A204.1 (cell line): Measurements from ENCODE around the gene CCDC117.
"Not testable (repeated sequence)": the region's sequence is repeated elsewhere in the genome, so short reads cannot be mapped to it uniquely, and the experiment has no call there.

Experiments
- FAIRE-seq: peaks from 2 replicates; lab custom pipeline; 2012; peaks lifted over from hg19 to GRCh38; lab: Jason Lieb, UNC

The CCDC117 gene

DNA sequence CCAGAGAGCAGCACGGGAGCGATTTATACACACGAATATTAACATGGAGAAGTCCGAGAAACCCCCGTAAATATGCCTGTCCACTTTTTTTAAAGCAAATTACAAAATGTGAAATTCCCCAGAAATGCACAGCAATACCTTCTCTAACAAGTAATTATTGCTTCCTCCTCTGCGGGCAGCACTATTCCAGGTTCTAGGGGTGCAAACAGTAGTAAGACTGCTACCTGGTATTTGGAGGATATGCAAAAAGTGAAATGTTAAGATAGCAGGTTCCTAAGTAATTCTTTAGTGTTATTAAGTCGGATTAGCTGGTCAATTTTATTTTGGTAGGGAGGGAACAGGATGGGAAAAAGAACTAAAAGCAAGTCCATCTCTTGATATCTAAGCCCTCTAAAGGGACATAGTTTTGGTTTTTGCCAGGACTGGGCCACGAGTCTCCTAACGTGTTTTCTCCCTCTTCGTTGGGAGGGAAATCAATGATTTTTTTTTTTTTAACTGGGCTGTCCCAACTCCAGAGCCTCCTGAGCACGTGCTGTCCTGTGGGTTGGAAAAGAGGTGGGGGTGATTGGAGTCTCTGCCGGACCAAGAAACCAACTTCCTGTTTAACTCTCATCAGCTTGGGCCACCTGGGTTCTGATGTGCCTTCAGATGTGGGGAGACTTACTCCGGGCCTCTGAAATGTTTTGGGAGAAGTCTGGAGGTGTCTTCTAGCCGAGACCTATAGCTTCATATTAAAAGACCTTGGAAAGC lies 29.5 kb downstream of the CCDC117 start:
- no peak for FAIRE-seq

DNA sequence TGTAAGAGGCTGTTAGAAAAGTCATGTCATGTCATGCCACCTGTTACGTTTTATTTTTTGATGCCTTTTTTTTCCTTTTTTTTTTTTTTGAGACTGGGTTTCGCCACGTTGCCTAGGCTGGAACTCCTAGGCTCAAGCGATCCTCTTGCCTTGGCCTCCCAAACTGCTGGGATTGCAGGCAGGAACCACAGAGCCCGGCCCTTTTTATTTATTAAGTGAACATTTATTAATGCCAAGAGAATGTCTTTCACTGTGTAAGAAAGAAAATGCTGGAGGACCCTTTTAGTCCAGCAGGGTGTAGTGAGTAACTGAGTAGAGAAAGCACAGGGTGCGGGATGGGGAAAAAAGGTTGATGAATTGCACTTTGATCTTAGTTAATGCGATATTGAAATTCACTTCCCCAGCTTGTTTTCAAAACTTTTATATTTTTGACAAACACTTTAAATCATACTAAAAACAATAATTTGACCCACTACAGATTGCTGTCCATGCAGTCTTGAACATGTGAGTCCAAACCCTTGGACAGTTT lies 30.2 kb downstream of the CCDC117 start:
- no peak for FAIRE-seq

DNA sequence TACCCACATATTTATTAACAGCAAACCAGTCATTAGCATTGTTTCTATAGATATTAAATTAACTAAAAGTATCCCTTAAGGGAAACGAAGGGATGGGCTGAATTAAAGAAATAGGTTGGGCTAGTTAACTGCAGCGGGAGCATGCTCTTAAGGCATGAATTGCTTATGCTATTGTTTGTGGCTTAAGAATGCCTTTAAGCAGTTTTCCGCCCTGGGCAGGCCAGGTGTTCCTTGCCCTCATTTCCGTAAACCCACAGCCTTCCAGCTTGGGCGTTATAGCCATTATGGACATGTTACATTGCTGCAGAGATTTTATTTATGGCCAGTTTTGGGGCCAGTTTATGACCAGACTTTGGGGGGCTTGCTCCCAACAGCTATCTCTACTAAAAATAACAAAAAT lies 32.9 kb downstream of the CCDC117 start:
- not testable (repeated sequence) for FAIRE-seq

DNA sequence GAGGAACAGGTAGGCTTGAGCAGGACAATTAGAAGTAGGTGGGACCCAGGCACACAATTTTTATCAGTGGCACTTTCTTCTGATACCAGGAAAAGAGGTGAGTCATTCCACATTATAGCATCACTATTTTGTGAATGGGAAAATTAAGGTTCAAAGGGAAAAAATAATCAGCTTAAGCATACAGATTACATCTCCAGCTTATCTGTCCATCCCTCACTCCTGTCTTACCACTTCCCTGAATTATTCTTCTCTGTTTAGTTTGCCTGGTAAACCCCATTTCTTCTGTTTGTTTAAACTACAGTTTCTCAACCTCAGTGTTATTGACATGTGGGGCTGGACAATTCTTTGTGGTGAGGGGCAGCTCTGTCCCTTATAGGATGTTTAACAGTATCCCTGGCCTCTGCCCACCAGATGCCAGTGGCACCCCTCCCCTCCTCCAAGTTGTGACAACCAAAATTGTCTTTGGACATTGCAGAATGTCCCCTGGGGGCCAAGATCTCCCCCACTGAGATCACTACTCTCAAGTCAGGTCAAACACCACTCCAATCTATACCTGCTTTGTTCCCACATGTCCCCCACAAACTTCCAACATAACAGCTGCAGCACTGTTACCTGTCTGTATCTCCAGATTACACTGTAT lies 36.3 kb downstream of the CCDC117 start:
- FAIRE-seq, result no peak

DNA sequence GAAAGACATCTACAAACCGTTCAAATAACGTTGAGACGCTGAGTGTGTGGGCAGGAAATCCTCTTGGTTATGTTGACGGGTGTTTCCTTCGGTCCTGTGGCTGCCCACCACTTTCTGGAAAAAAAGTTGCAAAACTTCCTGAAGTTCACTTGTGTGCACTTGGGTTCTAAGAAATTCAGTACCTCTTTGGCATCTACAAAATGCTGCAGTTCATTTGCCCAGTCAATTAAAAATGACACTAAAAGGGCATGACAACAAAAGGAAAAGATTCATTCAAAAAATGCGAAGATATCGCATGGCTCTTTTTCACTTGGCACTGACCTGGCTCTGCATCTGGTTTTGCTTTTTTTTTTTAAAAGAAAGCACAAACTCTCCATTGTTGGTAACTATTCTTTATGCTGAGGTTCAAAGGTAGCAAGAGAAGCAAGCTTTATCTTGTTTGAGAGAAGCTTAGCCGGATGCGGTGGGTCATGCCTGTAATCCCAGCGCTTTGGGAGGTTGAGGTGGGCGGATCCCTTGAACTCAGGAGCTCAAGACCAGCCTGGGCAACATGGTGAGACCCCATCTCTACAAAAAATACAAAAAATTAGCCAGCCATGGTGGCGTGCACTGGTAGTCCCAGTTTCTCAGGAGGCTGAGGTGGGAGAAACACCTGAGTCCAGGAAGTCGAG lies 38.5 kb downstream of the CCDC117 start:
- FAIRE-seq, result no peak

DNA sequence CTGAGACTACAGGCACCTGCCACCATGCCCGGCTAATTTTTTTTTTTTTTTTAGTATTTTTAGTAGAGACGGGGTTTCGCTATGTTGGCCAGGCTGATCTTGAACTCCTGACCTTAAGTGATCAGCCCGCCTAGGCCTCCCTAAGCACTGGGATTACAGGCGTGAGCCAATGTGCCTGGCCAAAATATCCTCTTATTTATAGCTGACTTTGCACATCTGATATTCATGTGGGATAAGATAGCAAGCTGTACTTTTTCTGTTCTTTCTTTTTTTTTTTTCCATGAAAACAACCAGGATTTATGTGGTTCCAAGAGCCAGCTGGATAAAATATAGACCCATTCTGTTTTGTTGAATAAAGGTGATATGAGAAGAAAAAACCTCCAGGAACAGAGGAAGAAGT lies 40.0 kb downstream of the CCDC117 start:
- FAIRE-seq, result no peak

DNA sequence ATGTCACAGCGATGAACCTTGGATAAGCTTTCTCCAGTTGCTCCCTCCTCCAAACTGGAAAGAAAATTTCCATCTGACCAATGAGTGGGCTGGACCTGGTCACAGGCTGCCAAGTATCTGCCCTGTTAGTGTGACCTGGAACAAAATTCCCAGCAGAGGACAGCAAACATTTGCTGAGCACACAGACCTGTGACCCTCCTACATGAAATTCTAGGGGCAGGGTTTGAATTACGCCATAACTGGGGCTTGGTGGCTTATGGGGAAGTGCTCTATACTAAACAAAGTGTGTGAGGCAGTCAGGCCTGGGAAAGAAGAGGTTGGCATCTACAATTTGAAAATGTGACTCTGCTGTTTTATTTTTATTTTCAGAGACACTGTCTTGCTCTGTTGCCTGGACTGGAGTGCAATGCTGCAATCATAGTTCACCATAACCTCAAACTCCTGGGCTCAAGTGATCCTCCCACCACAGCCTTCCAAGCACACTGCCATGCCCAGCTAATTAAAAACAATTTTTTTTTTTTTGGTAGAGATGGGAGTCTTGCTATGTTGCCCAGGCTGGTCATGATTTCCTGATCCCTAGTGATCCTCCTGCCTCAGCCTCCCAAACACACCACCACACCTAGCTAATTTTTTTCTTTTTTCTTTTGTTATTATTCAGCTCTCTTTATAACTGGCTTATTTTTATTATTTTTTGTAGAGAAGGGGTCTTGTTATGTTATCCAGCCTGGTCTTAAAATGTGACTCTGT lies 41.5 kb downstream of the CCDC117 start:
- FAIRE-seq, result no peak

DNA sequence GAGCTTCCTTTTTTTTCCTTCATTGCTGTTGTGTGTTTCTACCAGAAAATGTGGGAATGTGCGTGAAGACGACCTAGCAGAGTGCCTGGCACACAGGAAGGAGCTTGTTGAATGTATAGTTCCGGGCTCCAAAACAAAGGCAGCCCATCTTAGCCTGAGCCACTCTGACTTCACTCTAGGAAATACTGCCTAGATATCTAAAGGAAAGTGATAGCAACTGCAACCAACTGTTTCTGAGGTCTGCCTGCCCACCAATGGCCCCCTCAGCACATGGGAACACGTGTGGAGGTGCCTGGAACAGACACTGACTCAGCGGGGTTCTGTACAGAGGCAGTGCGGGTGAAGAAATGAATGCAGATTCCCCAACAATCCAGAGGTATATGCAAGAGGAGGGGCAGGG lies 42.6 kb downstream of the CCDC117 start:
- FAIRE-seq, result no peak

DNA sequence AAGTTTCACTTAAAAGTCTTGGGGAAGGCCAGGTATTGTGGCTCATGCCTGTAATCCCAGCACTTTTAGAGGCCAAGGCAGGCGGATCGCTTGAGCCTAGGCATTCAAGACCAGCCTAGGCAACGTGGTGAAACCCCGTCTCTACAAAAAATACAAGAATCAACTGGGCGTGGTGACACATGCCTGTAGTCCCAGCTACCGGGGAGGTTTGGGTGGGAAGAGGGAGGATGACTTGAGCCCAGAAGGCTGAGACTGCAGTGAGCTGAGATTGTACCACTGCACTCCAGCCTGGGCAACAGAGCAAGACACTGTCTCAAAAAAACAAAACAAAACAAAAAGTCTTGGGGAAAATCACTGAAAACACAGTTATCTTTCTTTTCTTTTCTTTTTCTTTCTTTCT lies 43.2 kb downstream of the CCDC117 start:
- FAIRE-seq, result no peak

DNA sequence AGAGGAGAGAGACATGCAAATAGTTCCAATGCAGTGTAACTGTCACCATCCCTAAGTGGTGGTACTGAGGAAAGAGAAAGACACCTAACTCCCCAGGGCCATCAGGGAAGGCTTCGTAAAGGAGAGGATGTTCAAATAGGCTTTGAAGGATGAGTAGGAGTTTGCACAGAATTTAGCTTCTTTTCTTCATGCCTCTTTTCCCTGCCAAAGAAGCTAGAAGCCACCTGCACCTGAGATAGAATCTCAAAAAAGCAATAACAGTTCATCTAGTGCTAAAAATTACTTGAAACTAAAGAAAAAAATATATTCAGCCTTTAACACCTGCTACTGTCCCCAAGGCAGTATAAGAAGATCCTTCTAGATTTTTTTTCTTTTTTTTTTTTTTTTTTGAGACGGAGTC lies 44.6 kb downstream of the CCDC117 start:
- FAIRE-seq, result no peak

DNA sequence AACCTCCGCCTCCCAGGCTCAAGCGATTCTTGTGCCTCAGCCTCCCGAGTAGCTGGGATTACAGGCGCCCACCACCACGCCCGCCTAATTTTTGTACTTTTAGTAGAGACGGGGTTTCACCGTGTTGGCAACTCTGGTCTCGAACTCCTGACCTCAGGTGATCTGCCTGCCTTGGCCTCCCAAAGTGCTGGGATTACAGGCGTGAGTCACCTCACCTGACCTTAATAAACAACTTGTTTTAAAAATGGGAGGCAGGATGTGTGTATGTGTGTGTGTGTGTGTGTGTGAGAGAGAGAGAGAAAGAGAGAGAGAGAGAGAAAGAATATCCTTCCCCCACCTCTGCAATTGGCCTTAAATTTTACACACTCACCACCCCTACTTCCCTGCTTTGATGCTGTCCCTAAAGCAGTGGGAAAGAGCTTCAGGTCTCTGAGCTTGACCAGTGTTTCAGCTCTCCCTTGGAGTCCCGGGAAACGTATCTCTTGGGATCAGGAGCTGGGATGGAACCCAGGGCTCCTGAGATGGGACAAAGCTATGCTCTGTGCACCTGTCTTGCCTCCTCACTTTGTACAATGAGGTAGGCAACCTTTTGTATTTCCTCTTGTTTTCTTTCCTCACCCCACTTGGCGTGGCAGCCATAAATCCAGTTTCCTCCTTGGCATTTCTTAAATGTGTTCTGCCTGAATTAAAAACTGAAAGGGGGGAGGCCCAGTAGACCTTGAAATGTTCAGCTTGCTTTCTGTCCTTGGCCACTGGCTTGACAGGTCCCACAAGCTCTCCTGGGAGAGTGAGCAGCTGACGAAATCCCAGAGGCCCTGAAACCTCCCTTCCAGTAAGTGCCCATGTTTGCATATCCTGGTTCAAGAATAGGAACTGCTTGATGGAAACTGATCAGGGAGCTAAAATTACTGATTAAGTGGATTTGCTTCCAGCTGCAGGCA lies 45.7 kb downstream of the CCDC117 start:
- no peak for FAIRE-seq

DNA sequence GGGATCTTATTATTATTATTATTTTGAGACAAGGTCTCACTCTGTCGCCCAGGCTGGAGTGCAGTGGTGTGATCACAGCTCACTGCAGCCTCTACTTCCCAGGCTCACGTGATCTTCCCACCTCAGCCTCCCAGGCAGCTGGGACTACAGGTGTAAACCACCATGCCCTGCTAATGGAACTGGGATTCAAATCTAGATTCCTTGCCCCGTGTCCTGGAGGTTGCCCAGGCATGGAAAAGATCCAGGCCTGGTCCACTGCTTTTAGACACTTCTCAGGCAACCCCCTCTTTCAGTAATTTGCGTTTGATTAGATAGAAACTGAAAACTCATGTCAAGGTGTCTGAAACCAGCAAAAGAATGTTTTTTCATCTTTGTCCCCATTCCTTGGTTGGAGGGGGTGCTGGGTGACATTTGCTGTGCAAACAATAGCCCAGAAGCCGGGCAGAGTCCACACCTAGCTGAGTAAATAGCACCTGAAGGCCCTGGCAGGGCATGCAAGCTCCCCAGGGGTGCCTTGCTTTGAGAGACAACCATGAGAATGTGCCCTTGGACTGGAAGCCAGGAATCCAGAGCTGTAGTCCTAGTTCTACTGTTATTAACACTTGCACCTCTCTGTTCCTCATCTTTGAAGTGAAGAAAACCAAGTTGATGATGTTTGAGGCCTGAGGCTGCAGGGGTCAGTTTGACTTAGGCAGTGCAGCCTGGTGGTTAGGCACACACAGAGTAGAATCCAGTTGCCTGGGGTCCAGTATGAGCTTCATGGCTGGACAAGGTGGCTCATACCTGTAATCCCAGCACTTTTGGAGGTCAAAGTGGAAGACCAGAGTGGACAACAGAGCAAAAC lies 47.0 kb downstream of the CCDC117 start:
- FAIRE-seq, result no peak

DNA sequence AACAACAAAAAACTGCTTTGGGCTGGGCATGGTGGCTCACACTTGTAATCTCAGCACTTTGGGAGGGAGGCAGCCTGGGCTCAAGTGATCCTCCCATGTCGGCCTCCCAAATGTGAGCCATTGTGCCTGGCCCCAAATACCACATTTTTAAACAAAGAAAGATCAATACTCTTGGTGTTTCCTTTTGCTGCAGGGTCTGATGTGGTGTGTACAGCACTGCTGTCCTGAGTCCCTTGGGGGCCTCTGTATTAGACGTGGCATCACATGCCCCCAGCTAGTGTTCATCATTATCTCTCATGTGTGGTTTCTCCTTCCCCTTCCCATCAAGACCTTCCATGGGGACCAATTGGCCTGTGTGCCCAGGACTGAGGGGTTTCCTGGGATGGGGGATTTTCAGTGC lies 48.4 kb downstream of the CCDC117 start:
- no peak for FAIRE-seq

DNA sequence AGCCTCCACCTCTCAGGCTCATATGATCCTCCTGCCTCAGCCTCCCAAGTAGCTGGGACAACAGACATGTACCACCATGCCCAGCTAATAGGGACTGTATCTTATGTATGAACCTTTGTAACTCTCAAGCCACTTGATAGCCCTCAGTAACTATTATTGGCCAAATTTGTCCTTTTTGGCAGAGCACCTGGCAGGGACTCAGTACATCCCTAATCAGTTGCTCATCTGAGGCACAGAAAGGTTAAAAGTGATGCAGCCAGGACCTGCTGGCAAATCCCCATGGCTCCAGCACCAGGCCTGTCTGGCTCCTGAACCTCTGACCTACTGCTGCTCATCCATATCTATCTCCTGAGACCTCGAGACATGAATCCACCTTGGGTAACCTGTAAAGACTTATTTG lies 49.0 kb downstream of the CCDC117 start:
- FAIRE-seq, result no peak

DNA sequence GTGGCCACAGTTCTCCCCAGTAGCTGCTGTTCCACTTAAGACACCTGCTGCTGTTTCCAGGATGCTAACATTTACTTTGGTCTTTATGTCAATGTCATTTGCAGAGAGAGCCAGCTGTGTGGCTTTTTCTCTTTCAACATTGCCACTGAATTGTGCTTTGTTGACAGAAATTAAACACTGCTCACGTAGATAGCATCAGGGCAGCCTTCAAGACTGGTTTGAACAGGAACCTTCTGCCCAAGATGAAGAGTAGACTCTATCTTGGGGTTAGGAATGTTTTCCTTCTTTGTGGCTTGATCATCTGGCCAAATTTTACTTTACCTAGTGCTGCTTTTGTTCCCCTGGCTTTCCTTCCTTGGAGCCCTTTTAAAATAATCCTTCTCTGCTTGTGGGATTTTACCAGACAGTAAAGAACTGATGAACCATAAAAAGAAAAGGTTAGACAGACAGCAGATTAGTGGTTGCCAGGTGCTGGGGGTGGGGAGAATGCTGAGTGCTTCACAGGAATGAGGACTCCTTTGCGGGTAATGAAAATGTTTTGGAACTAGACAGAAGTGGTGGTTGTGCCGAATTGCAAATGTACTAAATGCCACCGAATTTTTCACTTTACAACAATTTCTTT lies 50.5 kb downstream of the CCDC117 start:
- FAIRE-seq, result no peak

DNA sequence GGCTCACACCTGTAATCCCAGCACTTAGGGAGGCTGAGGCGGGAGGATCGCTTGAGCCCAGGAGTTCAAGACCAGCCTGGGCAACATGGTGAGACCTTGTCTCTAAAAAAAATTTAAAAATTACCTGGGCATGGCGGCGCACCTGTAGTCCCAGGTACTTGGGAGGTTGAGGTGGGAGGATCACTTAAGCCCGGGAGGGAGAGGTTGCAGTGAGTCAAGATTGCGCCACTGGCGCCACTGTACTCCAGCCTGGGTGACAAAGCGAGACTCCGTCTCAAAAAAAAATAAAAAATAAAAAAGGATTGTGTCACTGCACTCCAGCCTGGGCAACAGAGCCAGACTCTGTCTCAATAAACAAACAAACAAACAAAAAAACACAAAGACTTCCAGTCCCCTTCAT lies 52.0 kb downstream of the CCDC117 start:
- not testable (repeated sequence) for FAIRE-seq

DNA sequence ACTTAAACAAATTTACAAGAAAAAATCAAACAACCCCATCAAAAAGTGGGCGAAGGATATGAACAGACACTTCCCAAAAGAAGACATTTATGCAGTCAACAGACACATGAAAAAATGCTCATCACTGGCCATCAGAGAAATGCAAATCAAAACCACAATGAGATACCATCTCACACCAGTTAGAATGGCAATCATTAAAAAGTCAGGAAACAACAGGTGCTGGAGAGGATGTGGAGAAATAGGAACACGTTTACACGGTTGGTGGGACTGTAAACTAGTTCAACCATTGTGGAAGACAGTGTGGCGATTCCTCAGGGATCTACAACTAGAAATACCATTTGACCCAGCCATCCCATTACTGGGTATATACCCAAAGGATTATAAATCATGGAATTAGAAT lies 53.9 kb downstream of the CCDC117 start:
- FAIRE-seq, result not testable (repeated sequence)

DNA sequence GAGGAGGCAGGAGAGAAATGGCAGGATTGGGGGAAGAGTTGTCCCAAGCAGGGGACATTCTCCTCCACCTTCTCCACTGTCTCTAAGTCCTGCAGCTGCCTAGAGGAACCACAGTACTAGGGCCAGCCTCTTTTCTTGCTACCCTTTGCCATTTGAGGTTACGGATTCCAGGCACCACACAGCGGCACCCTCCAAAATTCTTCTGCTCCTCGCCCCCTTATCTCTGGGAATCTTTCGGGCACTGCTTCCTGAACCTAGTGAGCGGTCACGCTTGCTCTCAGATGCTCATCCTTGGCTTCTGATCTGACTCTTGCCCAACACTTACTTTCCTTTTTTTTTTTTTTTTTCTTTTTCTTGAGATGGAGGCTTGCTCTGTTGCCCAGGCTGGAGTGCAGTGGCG lies 54.4 kb downstream of the CCDC117 start:
- no peak for FAIRE-seq

DNA sequence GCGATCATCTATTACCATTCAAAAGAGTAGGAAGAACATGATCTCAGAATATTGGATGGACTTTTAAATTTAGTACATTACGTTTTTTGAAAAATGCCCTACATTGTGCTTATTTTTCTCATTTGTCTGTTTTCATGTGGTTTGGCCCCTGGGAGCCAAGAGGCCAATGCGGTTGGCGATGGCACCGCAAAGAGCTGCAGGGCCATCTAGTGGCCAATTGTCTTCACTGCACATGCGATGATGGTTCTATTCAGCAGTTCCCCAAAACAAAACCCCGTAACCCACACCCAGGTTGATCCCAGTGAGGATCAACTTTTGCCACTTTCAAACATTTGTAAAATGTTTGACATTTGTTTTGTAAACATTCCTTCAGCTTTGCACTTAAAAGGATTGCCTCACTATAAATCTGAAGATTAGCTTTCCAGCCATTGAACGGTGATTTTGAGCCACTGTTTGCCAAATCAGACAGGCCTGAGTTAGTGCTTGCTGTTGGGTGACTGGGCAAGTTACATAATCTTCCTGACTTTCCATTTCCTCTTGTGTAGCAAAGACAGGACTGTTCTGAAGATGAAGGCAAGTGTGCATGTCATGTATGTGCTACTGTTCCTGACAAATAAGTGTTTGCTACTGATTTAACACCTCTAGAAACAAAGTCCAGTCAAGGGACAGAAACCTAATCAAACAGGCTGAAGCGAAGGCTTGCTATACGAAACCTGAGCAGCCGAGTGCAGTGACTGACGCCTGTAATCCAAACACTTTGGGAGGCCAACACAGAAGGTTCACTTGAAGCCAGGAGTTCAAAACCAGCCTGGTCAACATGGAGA lies 57.1 kb downstream of the CCDC117 start:
- FAIRE-seq, result peak; percentile 91
